H1 (cell line): ENCODE measurements around the gene MIP.
"Not testable (repeated sequence)": the region's sequence is repeated elsewhere in the genome, so short reads cannot be mapped to it uniquely, and the experiment has no call there.

Experiments used
- EGR1 ChIP-seq: IDR thresholded peaks from 2 replicates; pipeline ENCODE4 v1.6.1; 2011; ENCODE audit warnings: low read depth, low read length, borderline replicate concordance
- POLR2A ChIP-seq, 2 experiments: IDR thresholded peaks; 1 replicate in 1 of 2; 2 replicates in 1 of 2; pipeline ENCODE4 v1.6.1; 2011; ENCODE audit warnings: low read depth in 2 of 2, low read length in 2 of 2, mild to moderate bottlenecking in 2 of 2; ENCODE audit errors: control extremely low read depth in 1 of 2
- POLR2AphosphoS5 ChIP-seq: IDR thresholded peaks from 2 replicates; pipeline ENCODE4 v1.6.1; 2011; ENCODE audit warnings: low read depth, low read length
- POU5F1 ChIP-seq: IDR thresholded peaks from 2 replicates; pipeline ENCODE4 v1.6.1; 2011; ENCODE audit warnings: low read depth, mild to moderate bottlenecking, low read length, moderate library complexity
- SP1 ChIP-seq: IDR thresholded peaks from 2 replicates; pipeline ENCODE4 v1.6.1; 2011; ENCODE audit warnings: low read depth, low read length

DNA sequence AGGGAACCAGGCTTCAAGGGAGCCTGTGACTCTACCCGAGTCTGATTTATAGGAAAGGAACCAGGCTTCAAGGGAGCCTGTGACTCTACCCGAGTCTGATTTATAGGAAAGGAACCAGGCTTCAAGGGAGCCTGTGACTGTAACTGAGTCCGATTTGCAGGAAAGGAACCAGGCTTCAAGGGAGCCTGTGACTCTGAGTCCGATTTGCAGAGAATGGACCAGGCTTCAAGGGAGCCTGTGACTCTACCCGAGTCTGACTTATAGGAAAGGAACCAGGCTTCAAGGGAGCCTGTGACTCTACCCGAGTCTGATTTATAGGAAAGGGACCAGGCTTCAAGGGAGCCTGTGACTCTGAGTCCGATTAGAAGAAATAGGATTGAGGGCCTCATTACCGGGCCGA is 45.0 kb upstream of the MIP start:
- TF ChIP-seq POU5F1; SP1; POLR2A (IDR thresholded peaks at IDR 0.05; ENCODE audit: control extremely low read depth in 1 of 2, low read depth in 2 of 2, low read length in 2 of 2); EGR1; POLR2AphosphoS5: not testable (repeated sequence)
